OCI-LY7 (cell line): ENCODE results near the gene ACSS1.

Experiments
- EZH2phosphoT487 ChIP-seq: fragments of 200-600 bp; sonication (generic); IDR thresholded peaks from 2 replicates; pipeline ENCODE4 v1.6.1; 2018; ENCODE audit warnings: low read depth, borderline replicate concordance, mild to moderate bottlenecking, mixed run types, antibody characterized with exemption, low read length, moderate library complexity, mixed read lengths
- TF ChIP-seq, protein P1 (sequence below): fragments of 200-600 bp; sonication (generic); conservative IDR thresholded peaks from 2 replicates; pipeline ENCODE4 v1.5.1; 2014; ENCODE audit warnings: mild to moderate bottlenecking, antibody characterized with exemption, low read length, moderate library complexity, mixed read lengths

DNA sequence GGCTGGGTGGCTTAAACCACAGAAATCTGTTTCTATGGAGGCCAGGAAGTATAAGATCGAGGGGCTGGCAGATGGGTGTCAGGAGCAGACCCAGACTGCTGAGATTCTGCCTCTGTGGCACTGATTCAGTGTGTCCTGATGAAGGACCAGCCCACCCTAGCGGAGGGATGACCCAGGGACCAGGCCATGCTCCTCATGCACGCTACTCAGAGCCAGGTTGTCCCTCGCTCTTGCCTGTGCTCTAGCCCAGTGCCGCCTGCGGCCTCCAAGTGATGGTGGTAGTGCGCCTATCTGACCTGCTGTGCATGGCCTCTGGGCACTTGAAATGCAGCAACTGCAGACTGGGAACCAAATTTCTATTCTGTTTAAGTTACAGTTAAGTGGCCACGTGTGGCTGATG lies 52.3 kb downstream of the ACSS1 start:
- TF ChIP-seq, protein P1, sequence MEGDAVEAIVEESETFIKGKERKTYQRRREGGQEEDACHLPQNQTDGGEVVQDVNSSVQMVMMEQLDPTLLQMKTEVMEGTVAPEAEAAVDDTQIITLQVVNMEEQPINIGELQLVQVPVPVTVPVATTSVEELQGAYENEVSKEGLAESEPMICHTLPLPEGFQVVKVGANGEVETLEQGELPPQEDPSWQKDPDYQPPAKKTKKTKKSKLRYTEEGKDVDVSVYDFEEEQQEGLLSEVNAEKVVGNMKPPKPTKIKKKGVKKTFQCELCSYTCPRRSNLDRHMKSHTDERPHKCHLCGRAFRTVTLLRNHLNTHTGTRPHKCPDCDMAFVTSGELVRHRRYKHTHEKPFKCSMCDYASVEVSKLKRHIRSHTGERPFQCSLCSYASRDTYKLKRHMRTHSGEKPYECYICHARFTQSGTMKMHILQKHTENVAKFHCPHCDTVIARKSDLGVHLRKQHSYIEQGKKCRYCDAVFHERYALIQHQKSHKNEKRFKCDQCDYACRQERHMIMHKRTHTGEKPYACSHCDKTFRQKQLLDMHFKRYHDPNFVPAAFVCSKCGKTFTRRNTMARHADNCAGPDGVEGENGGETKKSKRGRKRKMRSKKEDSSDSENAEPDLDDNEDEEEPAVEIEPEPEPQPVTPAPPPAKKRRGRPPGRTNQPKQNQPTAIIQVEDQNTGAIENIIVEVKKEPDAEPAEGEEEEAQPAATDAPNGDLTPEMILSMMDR, result no peak
- TF ChIP-seq EZH2phosphoT487, result no peak
